HepG2 (cell line): ENCODE measurements around the gene NDUFAF3. TPM values are rescaled to one million over a fixed set of nuclear protein-coding genes. Genes with fewer than 3 reads are reported as not detected.
A peak's percentile ranks its signal among the peaks of the same experiment; 100 is the strongest.

Experiments used
- ATAC-seq: fragments of 200-7000 bp; cut with Tn5 transposase; 3 replicates; pipeline ENCODE4 v1.9.1; 2020; ENCODE audit warnings: mild to moderate bottlenecking, moderate library complexity
- BruUV-seq: library from RNA; stranded (reverse); fragments of 400-500 nt; replicated peaks from 2 replicates; lab custom pipeline; 2021; lab: Mats Ljungman, UMichigan
- CTCF ChIA-PET: fragments of 300-600 bp; formaldehyde crosslinking; extraction: SDS; loops from one replicate; lab custom pipeline; 2021; ENCODE audit warnings: low total read pairs, inconsistent platforms, low intra/inter-chr PET ratio; lab: Yijun Ruan, JAX
- POLR2A ChIA-PET: fragments of 350-600 bp; sonication (Branson Sonifier 250); formaldehyde crosslinking; loops from one replicate; lab custom pipeline; 2020; ENCODE audit warnings: antibody characterized with exemption, inconsistent platforms; lab: Yijun Ruan, JAX
- DNase-seq: peaks from one replicate; pipeline ENCODE4 v3.0.0-alpha.2; 2015; ENCODE audit warnings: low spot score
- FAIRE-seq: peaks from 3 replicates; lab custom pipeline; 2011; peaks lifted over from hg19 to GRCh38; lab: Jason Lieb, UNC
- H2AFZ ChIP-seq: one replicate; pipeline ENCODE4 v1.6.1; 2011; ENCODE audit warnings: low read length, inconsistent platforms
- H3K27ac ChIP-seq: fragments of 300-600 bp; 3 replicates; pipeline ENCODE4 v1.8.0; 2011; ENCODE audit warnings: mixed run types, mild to moderate bottlenecking, mixed read lengths, low read length, inconsistent platforms; ENCODE audit not compliant: insufficient read depth; ENCODE audit errors: extremely low read length
- H3K27me3 ChIP-seq, 2 experiments: fragments of 200-600 bp in 1 of 2; 2 replicates in 1 of 2; 3 replicates in 1 of 2; pipeline versions ENCODE4 v1.6.0 to v1.8.0; 2011; ENCODE audit warnings: low read length in 2 of 2, mild to moderate bottlenecking in 2 of 2, moderate library complexity in 2 of 2, inconsistent platforms in 1 of 2; ENCODE audit not compliant: insufficient read depth in 2 of 2, control insufficient read depth in 1 of 2
- H3K36me3 ChIP-seq, 2 experiments: fragments of 200-600 bp in 1 of 2; replicated peaks in 1 of 2; 2 replicates in 1 of 2; 3 replicates in 1 of 2; pipeline versions ENCODE4 v1.5.1 to v1.8.0; 2011; ENCODE audit warnings: low read length in 2 of 2, inconsistent platforms in 1 of 2; ENCODE audit not compliant: insufficient read depth in 2 of 2, control insufficient read depth in 1 of 2
- H3K4me1 ChIP-seq: 2 replicates; pipeline ENCODE4 v1.5.1; 2012; ENCODE audit warnings: low read length, inconsistent platforms; ENCODE audit not compliant: insufficient read depth
- H3K4me2 ChIP-seq: 2 replicates; pipeline ENCODE4 v1.6.0; 2011; ENCODE audit warnings: low read depth, low read length, inconsistent platforms
- H3K4me3 ChIP-seq, 3 experiments: fragments of 200-600 bp in 1 of 3; sonication (generic), shearing (Covaris generic) in 1 of 3; replicated peaks in 1 of 3; 2 replicates each; pipeline ENCODE4 v1.5.1; 2011 to 2016; ENCODE audit warnings: low read length in 3 of 3, inconsistent platforms in 2 of 3, low read depth in 2 of 3, mild to moderate bottlenecking in 2 of 3, control low read depth in 1 of 3, mixed read lengths in 1 of 3; ENCODE audit not compliant: insufficient read depth in 1 of 3
- H3K79me2 ChIP-seq: one replicate; pipeline ENCODE4 v1.6.1; 2011; ENCODE audit warnings: low read length, inconsistent platforms; ENCODE audit not compliant: insufficient read depth
- H3K9ac ChIP-seq: 2 replicates; pipeline ENCODE4 v1.6.0; 2011; ENCODE audit warnings: mild to moderate bottlenecking, low read depth, low read length, inconsistent platforms; ENCODE audit not compliant: insufficient read depth
- H3K9me3 ChIP-seq: 2 replicates; pipeline ENCODE4 v1.5.1; 2012; ENCODE audit warnings: mild to moderate bottlenecking, low read length
- H4K20me1 ChIP-seq: 2 replicates; pipeline ENCODE4 v1.6.0; 2011; ENCODE audit warnings: inconsistent platforms, mild to moderate bottlenecking, low read length, moderate library complexity; ENCODE audit not compliant: insufficient read depth
- NFKB2 ChIP-seq: sonication (generic); formaldehyde crosslinking; IDR thresholded peaks from 2 replicates; pipeline ENCODE4 v1.4.0; 2020; ENCODE audit warnings: missing genetic modification reagents, borderline replicate concordance
- XBP1 ChIP-seq: sonication (generic); formaldehyde crosslinking; IDR thresholded peaks from 2 replicates; pipeline ENCODE4 v1.5.0; 2020; ENCODE audit warnings: missing genetic modification reagents
- ZNF264 ChIP-seq: sonication (generic); formaldehyde crosslinking; IDR thresholded peaks from 2 replicates; pipeline ENCODE4 v1.4.0; 2020; ENCODE audit warnings: missing genetic modification reagents
- WGBS: methylation state at CpG from one replicate; pipeline ENCODE4 v1.1.6; 2017; ENCODE audit warnings: low lambda C conversion rate; 5-methylcytosine and 5-hydroxymethylcytosine counted together
- in situ Hi-C: cut with HindIII; loops from 2 replicates; pipeline ENCODE4 v1.10.0; 2017; ENCODE audit warnings: low pct_unique_long_range_greater_than_20kb; ENCODE audit not compliant: extremely low pct_ligation_motif_present
- intact Hi-C: fragments of 100-400 bp; cut with micrococcal nuclease; formaldehyde crosslinking; loops from one replicate; pipeline ENCODE4 v1.10.0; 2022; ENCODE audit not compliant: unreplicated experiment
- polyA plus RNA-seq, 8 experiments: library from polyadenylated mRNA; depleted of rRNA in 3 of 8; stranded (reverse) in 7 of 8; unstranded in 1 of 8; fragments of >200 nt; fragmentation: Illumina TruSeq in 4 of 8; extraction: Trizol in 4 of 8; gene quantifications; 2 replicates each; pipeline versions ENCODE4 v1.2.1 to v1.2.3, GENCODE V29; 2011 to 2016; ENCODE audit warnings: low read depth in 4 of 8, missing spikeins in 1 of 8, mixed read lengths in 1 of 8; ENCODE audit not compliant: insufficient read depth in 1 of 8
- total RNA-seq, 5 experiments: library from RNA; depleted of rRNA; stranded (reverse); fragments of >200 nt; fragmentation: Illumina TruSeq; extraction: Trizol; gene quantifications; 2 replicates each; pipeline ENCODE4 v1.2.3, GENCODE V29; 2016; ENCODE audit warnings: low read depth in 1 of 5
- TF ChIP-seq, protein P1 (sequence below): sonication (generic); formaldehyde crosslinking; IDR thresholded peaks from 2 replicates; pipeline ENCODE4 v1.4.0; 2020; ENCODE audit warnings: missing genetic modification reagents
- TF ChIP-seq, protein P2 (sequence below), 2 experiments: sonication (generic) in 1 of 2; formaldehyde crosslinking in 1 of 2; IDR thresholded peaks; 2 replicates each; pipeline versions ENCODE4 v1.6.1 to v1.9.0; 2014 to 2022; ENCODE audit warnings: antibody characterized with exemption in 1 of 2, borderline replicate concordance in 1 of 2, inconsistent platforms in 1 of 2, low read depth in 1 of 2, missing genetic modification reagents in 1 of 2

NDUFAF3 gene
- total and polyA plus RNA-seq, 2 of the 13 experiments (the other 11 are each of a cell fraction or from before 2014, with no cell fraction given) = 39.0 to 50.0 TPM

DNA sequence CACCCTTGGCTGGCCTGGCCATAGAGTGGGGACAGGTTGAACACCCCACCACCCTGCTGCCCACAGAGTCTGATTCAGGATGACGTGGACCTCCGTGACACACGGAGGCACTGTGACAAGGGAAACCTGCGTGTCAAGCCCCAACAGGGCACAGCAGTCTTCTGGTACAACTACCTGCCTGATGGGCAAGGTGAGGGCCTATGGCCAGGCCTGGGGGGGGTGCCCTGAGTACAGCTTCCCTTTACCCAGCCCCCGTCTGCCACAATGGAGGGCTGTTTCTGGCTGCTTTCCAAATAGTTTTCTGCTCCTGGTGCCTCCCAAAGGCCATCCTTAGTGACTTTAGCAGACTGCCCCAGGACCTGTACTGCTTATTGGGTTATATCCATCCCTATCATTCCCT is 15.9 kb upstream of the NDUFAF3 start:
- peak overlapping the region; percentile 71 to 88 (median 74); a peak in 5 of 6 replicates for H3K4me3 ChIP-seq
- no peak for ATAC-seq
- TF ChIP-seq, protein P1, sequence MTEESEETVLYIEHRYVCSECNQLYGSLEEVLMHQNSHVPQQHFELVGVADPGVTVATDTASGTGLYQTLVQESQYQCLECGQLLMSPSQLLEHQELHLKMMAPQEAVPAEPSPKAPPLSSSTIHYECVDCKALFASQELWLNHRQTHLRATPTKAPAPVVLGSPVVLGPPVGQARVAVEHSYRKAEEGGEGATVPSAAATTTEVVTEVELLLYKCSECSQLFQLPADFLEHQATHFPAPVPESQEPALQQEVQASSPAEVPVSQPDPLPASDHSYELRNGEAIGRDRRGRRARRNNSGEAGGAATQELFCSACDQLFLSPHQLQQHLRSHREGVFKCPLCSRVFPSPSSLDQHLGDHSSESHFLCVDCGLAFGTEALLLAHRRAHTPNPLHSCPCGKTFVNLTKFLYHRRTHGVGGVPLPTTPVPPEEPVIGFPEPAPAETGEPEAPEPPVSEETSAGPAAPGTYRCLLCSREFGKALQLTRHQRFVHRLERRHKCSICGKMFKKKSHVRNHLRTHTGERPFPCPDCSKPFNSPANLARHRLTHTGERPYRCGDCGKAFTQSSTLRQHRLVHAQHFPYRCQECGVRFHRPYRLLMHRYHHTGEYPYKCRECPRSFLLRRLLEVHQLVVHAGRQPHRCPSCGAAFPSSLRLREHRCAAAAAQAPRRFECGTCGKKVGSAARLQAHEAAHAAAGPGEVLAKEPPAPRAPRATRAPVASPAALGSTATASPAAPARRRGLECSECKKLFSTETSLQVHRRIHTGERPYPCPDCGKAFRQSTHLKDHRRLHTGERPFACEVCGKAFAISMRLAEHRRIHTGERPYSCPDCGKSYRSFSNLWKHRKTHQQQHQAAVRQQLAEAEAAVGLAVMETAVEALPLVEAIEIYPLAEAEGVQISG (CRISPR knock-in tag) = peak; percentile 52; the same call in 1 of the 2 replicates
- no peak for TF ChIP-seq NFKB2 (CRISPR knock-in tag)
- TF ChIP-seq, all 625 proteins: peak for 1
- Histone ChIP-seq H2AFZ (no peak overlapping the region), H3K4me1 (peaks cover 68% of the 10 kb centered on the region), H3K9ac (peak overlapping the region; percentile 89), H4K20me1 (peaks cover 8% of the 10 kb centered on the region), H3K9me3 (no peaks in the 10 kb centered on the region), H3K27me3 (no peaks in the 10 kb centered on the region), H3K79me2 (peaks cover 20% of the 10 kb centered on the region), H3K27ac (no peak overlapping the region), H3K36me3 (no peaks in the 10 kb centered on the region), H3K4me2 (peak overlapping the region; percentile 92)
- POLR2A ChIA-PET = interaction anchor here (1.7 to 12.8 kb wide), 7 partner anchors 8 to 266 kb away, joined by 5 to 280 read pairs (median 26); partner anchors contain the start of genes DALRD3, IMPDH2, LAMB2 and NDUFAF3
- in situ Hi-C loops = no loop called here
- intact Hi-C loops = no loop called here
- no TSS peak for BruUV-seq
- no peak for FAIRE-seq
- no peak for DNase-seq
- CTCF ChIA-PET = no interaction called here
- whole genome bisulfite sequencing = 85% methylated on average over 4 of the region's 5 CpGs

DNA sequence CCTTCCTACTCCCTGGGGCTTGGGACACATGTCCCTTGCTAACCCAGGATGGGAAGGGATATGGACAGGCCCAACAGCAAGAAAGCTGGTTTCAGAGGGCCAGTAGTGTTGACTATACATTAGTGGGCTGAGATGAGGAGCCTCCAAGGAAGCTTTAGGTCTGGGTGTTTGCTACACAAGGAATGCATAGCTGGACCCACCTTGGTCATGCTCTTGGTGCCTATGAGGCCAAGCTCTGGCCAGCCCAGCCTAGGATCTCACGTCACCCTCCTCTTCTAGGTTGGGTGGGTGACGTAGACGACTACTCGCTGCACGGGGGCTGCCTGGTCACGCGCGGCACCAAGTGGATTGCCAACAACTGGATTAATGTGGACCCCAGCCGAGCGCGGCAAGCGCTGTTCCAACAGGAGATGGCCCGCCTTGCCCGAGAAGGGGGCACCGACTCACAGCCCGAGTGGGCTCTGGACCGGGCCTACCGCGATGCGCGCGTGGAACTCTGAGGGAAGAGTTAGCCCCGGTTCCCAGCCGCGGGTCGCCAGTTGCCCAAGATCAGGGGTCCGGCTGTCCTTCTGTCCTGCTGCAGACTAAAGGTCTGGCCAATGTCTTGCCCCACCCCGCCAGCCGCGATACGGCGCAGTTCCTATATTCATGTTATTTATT is 15.4 kb upstream of the NDUFAF3 start:
- Histone ChIP-seq H3K27me3 (no peaks in the 10 kb centered on the region), H3K9ac (peak overlapping the region; percentile 89), H3K9me3 (no peaks in the 10 kb centered on the region), H3K79me2 (peaks cover 23% of the 10 kb centered on the region), H3K4me2 (peak overlapping the region; percentile 92), H4K20me1 (peaks cover 8% of the 10 kb centered on the region), H2AFZ (no peak overlapping the region), H3K36me3 (peaks cover 2% of the 10 kb centered on the region in 2 experiments; a peak in 3 of 5 replicates), H3K4me1 (peaks cover 65% of the 10 kb centered on the region), H3K4me3 (peak overlapping the region; percentile 71 to 88 (median 74)), H3K27ac (peak overlapping the region; percentile 86)
- POLR2A ChIA-PET = interaction anchor here (0.8 to 12.8 kb wide), 25 partner anchors 9 to 548 kb away, joined by 3 to 280 read pairs (median 5); partner anchors contain the start of genes AMT, BSN, DAG1 and DALRD3
- in situ Hi-C loops = no loop called here
- intact Hi-C loops = no loop called here
- 2% methylated on average over 7 of the region's 32 CpGs for WGBS
- ATAC-seq (peak; percentile 2; the same call in 2 of the 3 replicates), DNase-seq (no peak), FAIRE-seq (no peak)
- BruUV-seq = TSS peak; percentile 98
- CTCF ChIA-PET = no interaction called here
- TF ChIP-seq XBP1 (CRISPR knock-in tag) = 0 out of 2 replicates have a peak, but pooled peaks have one; percentile 29
- TF ChIP-seq, protein P2, sequence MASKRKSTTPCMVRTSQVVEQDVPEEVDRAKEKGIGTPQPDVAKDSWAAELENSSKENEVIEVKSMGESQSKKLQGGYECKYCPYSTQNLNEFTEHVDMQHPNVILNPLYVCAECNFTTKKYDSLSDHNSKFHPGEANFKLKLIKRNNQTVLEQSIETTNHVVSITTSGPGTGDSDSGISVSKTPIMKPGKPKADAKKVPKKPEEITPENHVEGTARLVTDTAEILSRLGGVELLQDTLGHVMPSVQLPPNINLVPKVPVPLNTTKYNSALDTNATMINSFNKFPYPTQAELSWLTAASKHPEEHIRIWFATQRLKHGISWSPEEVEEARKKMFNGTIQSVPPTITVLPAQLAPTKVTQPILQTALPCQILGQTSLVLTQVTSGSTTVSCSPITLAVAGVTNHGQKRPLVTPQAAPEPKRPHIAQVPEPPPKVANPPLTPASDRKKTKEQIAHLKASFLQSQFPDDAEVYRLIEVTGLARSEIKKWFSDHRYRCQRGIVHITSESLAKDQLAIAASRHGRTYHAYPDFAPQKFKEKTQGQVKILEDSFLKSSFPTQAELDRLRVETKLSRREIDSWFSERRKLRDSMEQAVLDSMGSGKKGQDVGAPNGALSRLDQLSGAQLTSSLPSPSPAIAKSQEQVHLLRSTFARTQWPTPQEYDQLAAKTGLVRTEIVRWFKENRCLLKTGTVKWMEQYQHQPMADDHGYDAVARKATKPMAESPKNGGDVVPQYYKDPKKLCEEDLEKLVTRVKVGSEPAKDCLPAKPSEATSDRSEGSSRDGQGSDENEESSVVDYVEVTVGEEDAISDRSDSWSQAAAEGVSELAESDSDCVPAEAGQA (IDR thresholded peaks at IDR 0.05; ENCODE audit: low read depth) = no peak
- TF ChIP-seq, protein P2 (CRISPR knock-in tag; IDR thresholded peaks at IDR 0.05; ENCODE audit: borderline replicate concordance) = 0 out of 2 replicates have a peak, but pooled peaks have one; percentile 82
- TF ChIP-seq ZNF264 = 0 out of 2 replicates have a peak, but pooled peaks have one; percentile 68
